Right renal cortex interstitium (tissue), 3 donors: ENCODE results near the gene PRR19. TPM values are rescaled to one million over a fixed set of nuclear protein-coding genes. Genes with fewer than 3 reads are reported as not detected.
A peak's percentile ranks its signal among the peaks of the same experiment; 100 is the strongest.
"Not testable (repeated sequence)": the region's sequence is repeated elsewhere in the genome, so short reads cannot be mapped to it uniquely, and the experiment has no call there.

Experiments
- DNase-seq, 3 donors: peaks; one replicate each; pipeline ENCODE4 v3.0.0-alpha.2; 2013; ENCODE audit warnings: low read depth in 3 of 3, low spot score in 2 of 3
- polyA plus RNA-seq, 3 donors: library from polyadenylated mRNA; unstranded; fragments of 120-200 nt; gene quantifications; one replicate each; pipeline ENCODE4 v1.2.1, GENCODE V29; 2013; ENCODE audit not compliant: insufficient read length in 3 of 3

PRR19 gene
- polyA plus RNA-seq = 1 to 10 TPM in 2 of 3 donors, under 1 TPM in 1; 0.86 to 1.6 (median 1.3) TPM

- DNase-seq = no peak
Measured at GRCh38 chr19:42301646-42302203, at the start of gene PRR19. TSS of gene PRR19 (plus strand) at chr19:42302132. CDS start at chr19:42309585, 7,453 bp downstream.

DNA sequence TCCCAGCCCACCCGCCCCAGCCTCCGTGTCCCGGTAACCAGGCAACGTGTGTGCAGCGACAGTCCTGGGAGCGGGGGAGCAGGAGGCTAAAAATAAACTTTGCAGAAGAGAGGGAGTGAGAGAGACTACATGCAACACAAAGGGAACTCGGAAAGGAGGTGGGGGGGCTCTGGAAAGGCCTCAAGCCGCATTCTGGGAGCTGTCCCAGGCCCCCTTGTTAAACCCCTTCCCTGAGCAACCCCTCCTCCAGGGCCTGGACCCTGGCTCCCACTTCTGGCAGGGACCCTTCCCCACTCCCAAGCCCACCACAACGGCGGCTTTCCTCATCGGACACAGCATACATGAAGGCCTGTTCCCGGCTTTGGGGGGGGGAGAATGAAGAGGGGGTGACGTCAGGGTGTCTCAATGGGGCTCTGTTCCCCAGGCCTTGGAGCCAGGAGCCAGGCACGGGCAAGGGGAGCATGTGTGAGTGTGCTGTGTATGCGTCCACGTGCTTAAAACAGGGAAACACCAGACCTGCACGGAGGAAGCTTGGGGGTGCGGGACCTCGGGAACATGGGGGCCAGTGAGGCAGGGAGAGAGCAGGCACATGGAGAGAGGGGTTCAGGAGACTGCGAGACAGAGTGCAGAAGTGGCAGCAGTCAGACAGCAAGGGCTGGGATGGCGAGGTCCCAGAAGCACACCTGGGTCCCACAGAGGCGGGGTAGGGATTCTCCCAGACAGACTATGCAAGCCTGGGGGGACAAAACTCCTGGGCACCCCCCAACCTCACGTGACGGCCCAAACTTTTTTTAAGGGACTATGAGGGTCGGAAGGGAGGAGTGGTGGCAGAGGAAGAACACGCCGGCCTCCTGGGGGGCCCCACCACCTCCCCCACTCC is 49.3 kb upstream of the PRR19 start:
- DNase-seq = no peak

GRCh38 chr19:42253245-42254088 is 48.5 kb upstream of the PRR19 start:
- no peak for DNase-seq

DNA sequence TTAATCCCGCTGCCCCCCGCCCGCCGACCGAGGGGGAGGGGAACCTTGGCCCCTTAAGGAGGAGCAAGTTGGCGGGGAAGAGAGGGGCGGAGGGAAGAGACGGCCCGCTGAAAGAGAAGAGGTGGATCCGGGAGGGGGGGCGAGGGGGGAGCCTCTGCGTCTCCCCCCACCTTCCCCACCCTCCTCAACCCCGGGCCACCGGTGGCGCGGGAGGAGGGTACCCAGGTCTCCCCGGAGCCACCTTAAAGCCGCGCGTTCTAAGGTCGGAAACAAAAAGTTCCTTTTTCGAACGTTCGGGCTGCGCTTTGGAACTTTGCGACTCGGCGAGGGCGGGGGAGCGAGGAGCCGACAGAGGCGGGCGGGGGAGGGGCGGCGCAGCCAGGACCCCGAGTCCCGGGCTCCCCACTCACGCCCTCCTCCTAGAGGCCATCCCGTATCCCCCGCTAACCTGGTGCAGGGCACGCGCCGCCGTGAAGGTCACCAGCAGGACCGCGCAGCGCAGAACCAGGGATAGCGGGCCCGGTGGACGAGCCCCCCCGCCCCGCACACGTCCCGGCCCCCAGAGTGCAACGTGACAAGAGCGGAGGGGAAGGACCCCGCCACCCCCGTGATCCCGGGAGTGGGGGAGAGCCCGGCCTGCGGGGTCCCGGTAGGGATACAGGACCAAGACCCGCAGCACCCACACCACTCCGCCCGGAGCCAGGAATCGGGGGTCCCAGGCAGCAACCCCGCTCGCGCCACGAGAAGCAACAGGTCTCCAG is 47.7 kb upstream of the PRR19 start:
- no peak for DNase-seq

DNA sequence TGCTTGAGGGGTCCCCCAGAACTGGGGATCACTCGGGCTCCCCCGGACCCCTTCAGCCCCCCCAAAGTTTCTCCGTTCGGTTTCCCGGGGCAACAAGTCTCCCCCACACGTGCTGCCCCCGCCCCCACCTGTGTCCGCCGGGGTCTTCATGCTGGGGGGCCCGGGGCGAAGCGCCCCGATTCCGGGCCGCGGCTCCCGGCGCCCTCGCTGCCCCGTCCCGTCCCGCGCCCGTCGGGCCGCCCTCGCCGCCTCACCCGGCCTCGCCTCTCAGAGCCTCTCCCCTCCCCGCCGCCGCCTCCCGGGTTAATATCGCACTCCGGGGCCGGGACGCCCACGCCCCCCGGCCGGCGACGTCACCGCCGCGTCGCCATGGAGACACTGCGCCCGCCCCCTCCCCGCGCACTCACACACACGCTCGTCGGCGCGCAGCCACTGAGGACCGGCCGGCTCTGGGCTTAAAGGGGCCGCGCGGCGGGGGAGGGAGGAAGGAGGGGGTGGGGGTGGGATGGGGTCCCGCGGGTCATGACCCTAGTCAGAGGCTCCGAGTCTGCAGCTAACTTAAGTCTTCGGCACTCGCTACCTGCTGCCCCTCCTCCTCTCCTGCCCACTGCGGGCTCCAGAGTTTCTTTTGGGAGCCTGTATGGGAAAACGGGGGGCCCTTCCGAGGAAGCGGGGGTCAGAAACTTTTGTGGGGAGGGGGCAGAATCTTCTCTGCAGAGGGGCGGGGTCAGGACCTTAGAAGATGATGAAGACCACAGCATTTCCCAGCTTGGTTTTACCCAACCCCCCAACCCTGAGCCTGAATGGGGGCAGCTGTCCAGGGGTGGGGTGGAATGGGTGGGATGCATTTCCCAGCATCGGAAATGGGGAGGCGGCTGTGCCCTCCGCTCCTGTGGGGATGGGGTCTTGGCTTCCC is 46.8 kb upstream of the PRR19 start, which contains the start of gene ERF:
Gene ERF (minus strand): TSS at position 279 of the 916 bp plus-strand sequence. CDS start 129 bp downstream, at position 150.
- peak in 1 of 3 donors; percentile 76 for DNase-seq

DNA sequence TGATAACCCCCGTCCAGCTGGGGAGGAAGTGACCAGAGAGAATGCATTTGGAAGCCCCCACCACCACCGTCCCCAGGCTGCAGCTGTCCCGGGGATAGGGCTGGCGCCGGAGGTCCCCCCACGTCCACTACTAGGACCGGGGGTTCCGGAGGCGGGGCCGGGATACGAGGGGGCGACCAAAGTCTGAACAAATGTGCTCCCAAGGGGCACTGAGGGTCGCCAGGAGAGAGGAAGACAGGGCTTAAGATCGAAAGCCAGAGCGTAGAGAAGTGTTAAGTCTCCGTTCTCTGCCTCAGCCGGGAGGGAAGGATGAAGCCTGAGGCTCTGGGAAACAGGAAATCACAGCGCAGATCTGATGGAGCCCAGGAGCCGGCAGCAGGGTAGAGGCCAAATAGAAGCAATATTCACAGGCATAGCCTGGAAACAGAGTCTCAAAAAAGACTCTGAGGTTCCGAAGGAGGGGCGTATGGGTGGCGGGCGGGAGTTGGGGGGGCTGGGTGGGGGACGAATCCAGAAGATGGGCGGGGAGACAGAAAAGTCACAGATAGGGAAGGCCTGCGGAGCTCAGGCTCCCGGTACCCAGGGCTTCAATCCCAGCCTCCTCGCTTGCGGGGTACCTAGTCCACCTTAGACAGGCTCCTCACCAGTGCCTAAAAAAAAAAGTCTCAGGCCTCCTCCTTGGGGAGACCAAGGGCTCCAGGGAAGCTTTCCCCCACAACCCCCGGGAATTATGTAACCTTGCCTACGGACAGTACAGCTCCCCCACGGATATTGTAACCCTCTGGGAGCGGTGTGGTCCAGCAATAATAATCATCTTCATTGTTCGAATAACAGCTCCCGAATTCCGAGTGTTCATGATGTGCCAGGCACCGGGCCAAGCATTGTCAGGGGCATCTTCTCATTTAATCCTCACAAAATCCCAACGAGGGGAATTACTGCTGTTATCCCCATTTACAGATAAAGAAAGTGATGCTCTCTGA is 45.9 kb upstream of the PRR19 start:
- DNase-seq = no peak

DNA sequence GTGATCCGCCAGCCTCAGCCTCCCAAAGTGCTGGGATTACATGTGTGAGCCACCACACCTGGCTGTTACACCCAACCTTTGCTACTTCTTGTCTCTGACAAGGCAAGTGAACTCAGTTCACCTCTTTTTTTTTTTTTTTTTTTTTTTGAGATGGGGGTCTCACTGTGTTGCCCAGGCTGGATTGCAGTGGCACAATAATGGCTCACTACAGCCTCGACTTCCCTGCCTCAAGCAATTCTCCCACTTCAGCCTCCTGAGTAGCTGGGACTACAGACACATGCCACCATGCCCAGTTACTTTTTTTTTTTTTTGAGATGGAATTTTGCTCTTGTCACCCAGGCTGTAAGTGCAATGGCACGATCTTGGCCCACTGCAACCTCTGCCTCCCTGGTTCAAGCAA is 44.1 kb upstream of the PRR19 start:
- not testable (repeated sequence) for DNase-seq

GRCh38 chr19:42261763-42262162 is 40.2 kb upstream of the PRR19 start:
- no peak for DNase-seq

- DNase-seq = not testable (repeated sequence)
Measured at GRCh38 chr19:42266105-42266504, 35.8 kb upstream of the PRR19 start.

- not testable (repeated sequence) for DNase-seq
Measured at GRCh38 chr19:42266928-42267603, 34.9 kb upstream of the PRR19 start.

DNA sequence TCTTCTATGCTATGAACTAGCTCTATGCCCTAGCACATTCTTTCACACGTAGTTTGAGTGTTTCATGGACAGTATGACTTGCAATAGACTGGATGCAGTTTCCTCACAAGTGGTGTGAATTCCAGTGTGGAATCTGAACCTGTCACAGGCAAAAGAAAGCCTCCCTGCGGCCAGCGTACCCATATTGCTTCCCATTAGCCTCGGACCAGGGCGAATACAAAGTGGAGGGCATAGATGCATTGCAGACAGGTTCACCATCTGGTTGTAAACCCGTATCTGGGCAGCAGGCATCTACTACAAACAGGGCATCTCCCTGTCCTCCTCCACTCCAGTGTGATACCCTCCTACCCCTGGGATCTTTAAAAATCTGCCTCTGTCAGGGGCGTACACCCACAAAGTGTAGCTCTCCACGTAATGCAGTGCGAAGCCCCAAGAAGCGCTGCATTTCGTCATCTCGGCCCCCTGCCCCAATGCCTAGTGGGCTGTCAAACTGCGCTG is 34.2 kb upstream of the PRR19 start:
- DNase-seq = no peak

GRCh38 chr19:42268142-42268703 is 33.7 kb upstream of the PRR19 start:
- DNase-seq = peak; percentile 99 to 100 (median 100)

- peak; percentile 100 for DNase-seq
Measured at GRCh38 chr19:42268704-42269477, 33.0 kb upstream of the PRR19 start, which contains the start of gene CIC. TSS of gene CIC (plus strand) at chr19:42269252. CDS start at chr19:42271784, 2,532 bp downstream.

GRCh38 chr19:42269478-42270345 is 32.2 kb upstream of the PRR19 start:
- DNase-seq = no peak
